Liver (tissue), 9 donors: ENCODE results near the gene AQP12A. TPM values are rescaled to one million over a fixed set of nuclear protein-coding genes. Genes with fewer than 3 reads are reported as not detected.

Experiments
- DNase-seq: peaks from one replicate; pipeline ENCODE4 v3.0.0-alpha.2; 2017; ENCODE audit warnings: low spot score
- H3K27ac ChIP-seq, 2 donors: one replicate each; pipeline ENCODE4 v1.7.0; 2013; ENCODE audit warnings: inconsistent platforms in 2 of 2, low read length in 2 of 2, control low read depth in 1 of 2, low read depth in 1 of 2, mild to moderate bottlenecking in 1 of 2
- H3K27me3 ChIP-seq, 4 donors: one replicate each; pipeline versions ENCODE4 v1.6.1 to v1.7.0; 2013; ENCODE audit warnings: low read length in 3 of 4, inconsistent platforms in 1 of 4, mild to moderate bottlenecking in 1 of 4, moderate library complexity in 1 of 4; ENCODE audit not compliant: control insufficient read depth in 4 of 4, insufficient read depth in 4 of 4
- H3K36me3 ChIP-seq, 4 donors: one replicate each; pipeline versions ENCODE4 v1.6.1 to v1.7.0; 2013; ENCODE audit warnings: low read length in 3 of 4, mild to moderate bottlenecking in 3 of 4, low read depth in 1 of 4, moderate library complexity in 1 of 4; ENCODE audit not compliant: control insufficient read depth in 4 of 4, insufficient read depth in 3 of 4
- H3K4me1 ChIP-seq, 4 donors: one replicate each; pipeline versions ENCODE4 v1.6.1 to v1.7.0; 2013; ENCODE audit warnings: low read length in 3 of 4, mild to moderate bottlenecking in 3 of 4, moderate library complexity in 1 of 4; ENCODE audit not compliant: control insufficient read depth in 4 of 4, insufficient read depth in 4 of 4
- H3K4me3 ChIP-seq, 3 donors: one replicate each; pipeline versions ENCODE4 v1.6.1 to v1.7.0; 2013; ENCODE audit warnings: low read length in 3 of 3, control low read depth in 1 of 3, low read depth in 1 of 3, mild to moderate bottlenecking in 1 of 3
- H3K9ac ChIP-seq, 2 donors: one replicate each; pipeline ENCODE4 v1.7.0; 2013; ENCODE audit warnings: low read length in 2 of 2, mild to moderate bottlenecking in 2 of 2, moderate library complexity in 2 of 2, control low read depth in 1 of 2, low read depth in 1 of 2
- H3K9me3 ChIP-seq, 4 donors: one replicate each; pipeline versions ENCODE4 v1.6.1 to v1.7.0; 2013; ENCODE audit warnings: low read length in 3 of 4; ENCODE audit not compliant: control insufficient read depth in 4 of 4
- EGR1 ChIP-seq, 2 donors: IDR thresholded peaks; 2 replicates each; pipeline ENCODE4 v1.6.1; 2016 to 2018; ENCODE audit warnings: antibody characterized with exemption in 2 of 2, low read depth in 2 of 2
- FOXA1 ChIP-seq: IDR thresholded peaks from 2 replicates; pipeline ENCODE4 v1.6.1; 2016; ENCODE audit warnings: antibody characterized with exemption
- FOXA2 ChIP-seq: IDR thresholded peaks from 2 replicates; pipeline ENCODE4 v1.6.1; 2016; ENCODE audit warnings: antibody characterized with exemption
- NR2F2 ChIP-seq: IDR thresholded peaks from 2 replicates; pipeline ENCODE4 v1.6.1; 2016; ENCODE audit warnings: antibody characterized with exemption
- RAD21 ChIP-seq, 2 donors: IDR thresholded peaks; 2 replicates each; pipeline ENCODE4 v1.6.1; 2016; ENCODE audit warnings: antibody characterized with exemption in 2 of 2, mild to moderate bottlenecking in 2 of 2
- RXRA ChIP-seq, 2 donors: IDR thresholded peaks; 2 replicates each; pipeline ENCODE4 v1.6.1; 2017 to 2018; ENCODE audit warnings: antibody characterized with exemption in 2 of 2, mild to moderate bottlenecking in 1 of 2
- SP1 ChIP-seq: IDR thresholded peaks from 2 replicates; pipeline ENCODE4 v1.6.1; 2018; ENCODE audit warnings: antibody characterized with exemption, mild to moderate bottlenecking
- YY1 ChIP-seq: IDR thresholded peaks from 2 replicates; pipeline ENCODE4 v1.6.1; 2016; ENCODE audit warnings: antibody characterized with exemption, mild to moderate bottlenecking
- WGBS: extraction: QIAGEN DNeasy Blood & Tissue Kit; methylation state at CpG from one replicate; pipeline ENCODE4 v1.1.7; 2013; 5-methylcytosine and 5-hydroxymethylcytosine counted together
- polyA plus RNA-seq, 2 donors: library from polyadenylated mRNA; stranded (reverse) in 1 of 2; unstranded in 1 of 2; fragments of 200-250 nt in 1 of 2; fragments of >200 nt in 1 of 2; fragmentation: Nextera tagmentation in 1 of 2; extraction: Ambion mirVana in 1 of 2; gene quantifications; one replicate each; pipeline versions ENCODE4 v1.2.1 to v1.2.3, GENCODE V29; 2013 to 2015
- total RNA-seq, 2 donors: library from RNA; depleted of rRNA; stranded (reverse); fragments of >200 nt; gene quantifications; one replicate each; pipeline ENCODE4 v1.2.3, GENCODE V29; 2014
- TF ChIP-seq, protein P1 (sequence below): IDR thresholded peaks from 2 replicates; pipeline ENCODE4 v1.6.1; 2016; ENCODE audit warnings: antibody characterized with exemption, mild to moderate bottlenecking
- TF ChIP-seq, protein P2 (sequence below): fragments of 150-350 bp; IDR thresholded peaks from 2 replicates; pipeline ENCODE4 v1.5.1; 2017; ENCODE audit warnings: improper control_type of control experiment, low read depth, low read length; ENCODE audit not compliant: missing input control
- TF ChIP-seq, protein P3 (sequence below): IDR thresholded peaks from 2 replicates; pipeline ENCODE4 v1.6.1; 2016; ENCODE audit warnings: antibody characterized with exemption
- donor health status: healthy.
- donor health status: healthy.
- donor health status: healthy.
- donor health status: healthy.
- donor health status: healthy.

The AQP12A gene
- total and polyA plus RNA-seq, 4 donors: not detected

DNA sequence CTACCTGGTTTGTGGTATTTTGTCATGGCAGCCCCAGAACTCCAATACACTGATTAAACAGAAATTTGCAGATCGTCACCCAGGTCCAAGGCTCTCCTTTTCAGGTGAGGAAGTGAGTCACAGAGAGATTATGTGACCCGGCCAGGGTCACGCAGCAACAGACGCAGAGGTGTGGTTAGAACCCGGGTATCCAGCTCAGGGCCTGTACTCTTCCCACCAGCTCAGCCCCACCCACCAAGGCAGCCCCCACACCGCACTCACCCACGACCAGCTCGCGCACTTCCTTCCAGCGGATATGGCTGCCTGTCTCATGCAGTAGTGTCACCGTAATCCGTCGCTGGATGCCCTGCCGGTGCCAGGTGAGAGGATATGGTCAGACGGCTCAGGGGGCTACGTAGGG lies 48.1 kb downstream of the AQP12A start:
- TF ChIP-seq FOXA2: no peak
- no peak for TF ChIP-seq SP1
- TF ChIP-seq, protein P1, sequence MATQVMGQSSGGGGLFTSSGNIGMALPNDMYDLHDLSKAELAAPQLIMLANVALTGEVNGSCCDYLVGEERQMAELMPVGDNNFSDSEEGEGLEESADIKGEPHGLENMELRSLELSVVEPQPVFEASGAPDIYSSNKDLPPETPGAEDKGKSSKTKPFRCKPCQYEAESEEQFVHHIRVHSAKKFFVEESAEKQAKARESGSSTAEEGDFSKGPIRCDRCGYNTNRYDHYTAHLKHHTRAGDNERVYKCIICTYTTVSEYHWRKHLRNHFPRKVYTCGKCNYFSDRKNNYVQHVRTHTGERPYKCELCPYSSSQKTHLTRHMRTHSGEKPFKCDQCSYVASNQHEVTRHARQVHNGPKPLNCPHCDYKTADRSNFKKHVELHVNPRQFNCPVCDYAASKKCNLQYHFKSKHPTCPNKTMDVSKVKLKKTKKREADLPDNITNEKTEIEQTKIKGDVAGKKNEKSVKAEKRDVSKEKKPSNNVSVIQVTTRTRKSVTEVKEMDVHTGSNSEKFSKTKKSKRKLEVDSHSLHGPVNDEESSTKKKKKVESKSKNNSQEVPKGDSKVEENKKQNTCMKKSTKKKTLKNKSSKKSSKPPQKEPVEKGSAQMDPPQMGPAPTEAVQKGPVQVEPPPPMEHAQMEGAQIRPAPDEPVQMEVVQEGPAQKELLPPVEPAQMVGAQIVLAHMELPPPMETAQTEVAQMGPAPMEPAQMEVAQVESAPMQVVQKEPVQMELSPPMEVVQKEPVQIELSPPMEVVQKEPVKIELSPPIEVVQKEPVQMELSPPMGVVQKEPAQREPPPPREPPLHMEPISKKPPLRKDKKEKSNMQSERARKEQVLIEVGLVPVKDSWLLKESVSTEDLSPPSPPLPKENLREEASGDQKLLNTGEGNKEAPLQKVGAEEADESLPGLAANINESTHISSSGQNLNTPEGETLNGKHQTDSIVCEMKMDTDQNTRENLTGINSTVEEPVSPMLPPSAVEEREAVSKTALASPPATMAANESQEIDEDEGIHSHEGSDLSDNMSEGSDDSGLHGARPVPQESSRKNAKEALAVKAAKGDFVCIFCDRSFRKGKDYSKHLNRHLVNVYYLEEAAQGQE: no peak
- no peak for TF ChIP-seq NR2F2
- no peak for TF ChIP-seq RAD21 (IDR thresholded peaks at IDR 0.05)
- TF ChIP-seq, protein P2, sequence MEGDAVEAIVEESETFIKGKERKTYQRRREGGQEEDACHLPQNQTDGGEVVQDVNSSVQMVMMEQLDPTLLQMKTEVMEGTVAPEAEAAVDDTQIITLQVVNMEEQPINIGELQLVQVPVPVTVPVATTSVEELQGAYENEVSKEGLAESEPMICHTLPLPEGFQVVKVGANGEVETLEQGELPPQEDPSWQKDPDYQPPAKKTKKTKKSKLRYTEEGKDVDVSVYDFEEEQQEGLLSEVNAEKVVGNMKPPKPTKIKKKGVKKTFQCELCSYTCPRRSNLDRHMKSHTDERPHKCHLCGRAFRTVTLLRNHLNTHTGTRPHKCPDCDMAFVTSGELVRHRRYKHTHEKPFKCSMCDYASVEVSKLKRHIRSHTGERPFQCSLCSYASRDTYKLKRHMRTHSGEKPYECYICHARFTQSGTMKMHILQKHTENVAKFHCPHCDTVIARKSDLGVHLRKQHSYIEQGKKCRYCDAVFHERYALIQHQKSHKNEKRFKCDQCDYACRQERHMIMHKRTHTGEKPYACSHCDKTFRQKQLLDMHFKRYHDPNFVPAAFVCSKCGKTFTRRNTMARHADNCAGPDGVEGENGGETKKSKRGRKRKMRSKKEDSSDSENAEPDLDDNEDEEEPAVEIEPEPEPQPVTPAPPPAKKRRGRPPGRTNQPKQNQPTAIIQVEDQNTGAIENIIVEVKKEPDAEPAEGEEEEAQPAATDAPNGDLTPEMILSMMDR: no peak
- no peak for TF ChIP-seq RXRA (IDR thresholded peaks at IDR 0.05)
- TF ChIP-seq EGR1 (IDR thresholded peaks at IDR 0.05; ENCODE audit: low read depth in 2 of 2): no peak
- Histone ChIP-seq H3K9ac (no peak overlapping the region), H3K36me3 (no peaks in the 10 kb centered on the region), H3K27ac (no peak overlapping the region), H3K4me3 (no peak overlapping the region), H3K27me3 (no peaks in the 10 kb centered on the region), H3K4me1 (no peaks in the 10 kb centered on the region), H3K9me3 (no peaks in the 10 kb centered on the region)
- WGBS: 90% methylated on average over 16 of the region's 16 CpGs
- no peak for DNase-seq

DNA sequence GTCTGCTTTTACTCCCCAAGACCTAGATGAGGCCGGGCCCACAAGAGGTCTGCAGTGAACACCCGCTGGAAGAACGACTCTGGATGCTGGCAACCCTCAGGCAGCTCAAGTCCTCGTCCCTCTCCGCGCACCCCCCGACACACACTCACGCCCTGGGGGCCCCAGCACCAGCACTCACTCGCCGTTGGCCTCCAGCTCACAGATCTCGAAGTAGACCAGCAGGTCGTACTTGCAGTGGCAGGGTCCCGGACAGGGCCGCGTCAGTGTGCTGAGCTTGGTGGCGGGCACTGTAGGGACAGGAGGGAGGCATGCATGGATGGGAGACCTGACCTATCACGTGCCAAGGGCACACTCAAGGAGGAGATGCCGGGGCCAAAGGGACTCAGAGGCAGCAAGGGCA lies 49.4 kb downstream of the AQP12A start:
- WGBS: 87% methylated on average over 18 of the region's 18 CpGs
- Histone ChIP-seq H3K9me3 (no peaks in the 10 kb centered on the region), H3K4me3 (no peak overlapping the region), H3K36me3 (no peaks in the 10 kb centered on the region), H3K4me1 (no peaks in the 10 kb centered on the region), H3K27me3 (no peaks in the 10 kb centered on the region), H3K27ac (no peak overlapping the region), H3K9ac (no peak overlapping the region)
- TF ChIP-seq YY1: no peak
- TF ChIP-seq, protein P3, sequence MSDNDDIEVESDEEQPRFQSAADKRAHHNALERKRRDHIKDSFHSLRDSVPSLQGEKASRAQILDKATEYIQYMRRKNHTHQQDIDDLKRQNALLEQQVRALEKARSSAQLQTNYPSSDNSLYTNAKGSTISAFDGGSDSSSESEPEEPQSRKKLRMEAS: no peak
- TF ChIP-seq, protein P1: no peak
- TF ChIP-seq FOXA1: no peak
- no peak for DNase-seq
